HG02642 (cell line): ENCODE data around the gene EML1.

ENCODE experiments used
- ATAC-seq: cut with Tn5 transposase; IDR thresholded peaks from one replicate; pipeline ENCODE4 v1.9.1; 2021; ENCODE audit warnings: mild to moderate bottlenecking; ENCODE audit not compliant: unreplicated experiment, poor library complexity

Gene EML1

GRCh38 chr14:99802301-99803105 lies 9.3 kb downstream of the EML1 start:
- no peak for ATAC-seq

- no peak for ATAC-seq
These were observed 10.0 kb downstream of the EML1 start for GRCh38 chr14:99803106-99803775.

- no peak for ATAC-seq
These were observed 10.6 kb downstream of the EML1 start for GRCh38 chr14:99803803-99804202.

- ATAC-seq, result no peak
These were observed 12.7 kb downstream of the EML1 start for GRCh38 chr14:99805757-99806439.

- ATAC-seq, result no peak
These were observed 13.6 kb downstream of the EML1 start for GRCh38 chr14:99806836-99807235.

GRCh38 chr14:99807413-99808153 lies 14.4 kb downstream of the EML1 start:
- ATAC-seq, result no peak

- ATAC-seq, result no peak
These were observed 14.9 kb downstream of the EML1 start for GRCh38 chr14:99808154-99808505.

- no peak for ATAC-seq
These were observed 15.3 kb downstream of the EML1 start for GRCh38 chr14:99808515-99808914.

GRCh38 chr14:99809360-99809759 lies 16.1 kb downstream of the EML1 start:
- ATAC-seq, result no peak

- no peak for ATAC-seq
These were observed 16.8 kb downstream of the EML1 start for GRCh38 chr14:99809859-99810558.

GRCh38 chr14:99810559-99810874 lies 17.3 kb downstream of the EML1 start:
- no peak for ATAC-seq

GRCh38 chr14:99812096-99812750 lies 19.0 kb downstream of the EML1 start:
- ATAC-seq, result no peak

GRCh38 chr14:99812892-99813291 lies 19.7 kb downstream of the EML1 start:
- ATAC-seq, result no peak

GRCh38 chr14:99815696-99816095 lies 22.5 kb downstream of the EML1 start:
- no peak for ATAC-seq

GRCh38 chr14:99816217-99816616 lies 23.0 kb downstream of the EML1 start:
- no peak for ATAC-seq

- ATAC-seq, result no peak
These were observed 23.4 kb downstream of the EML1 start for GRCh38 chr14:99816642-99817041.

- ATAC-seq, result no peak
These were observed 24.1 kb downstream of the EML1 start for GRCh38 chr14:99817331-99817730.

- no peak for ATAC-seq
These were observed 25.4 kb downstream of the EML1 start for GRCh38 chr14:99818503-99819036.

GRCh38 chr14:99819514-99819913 lies 26.3 kb downstream of the EML1 start:
- no peak for ATAC-seq
